Lung (tissue), 12 donors: ENCODE data around the gene DERA. TPM values are rescaled to one million over a fixed set of nuclear protein-coding genes. Genes with fewer than 3 reads are reported as not detected.

Experiments
- ATAC-seq: fragments of 200-7000 bp; cut with Tn5 transposase; one replicate; pipeline ENCODE4 v1.9.1; 2020; ENCODE audit warnings: moderate number of reproducible peaks; ENCODE audit not compliant: insufficient read depth, low FRiP score
- DNase-seq, 3 donors: peaks; one replicate each; pipeline ENCODE4 v3.0.0-alpha.2; 2013 to 2017
- H3K27ac ChIP-seq, 2 donors: one replicate each; pipeline ENCODE4 v1.5.1; 2013; ENCODE audit warnings: mild to moderate bottlenecking in 2 of 2, moderate library complexity in 2 of 2, control low read depth in 1 of 2, inconsistent platforms in 1 of 2, low read depth in 1 of 2, low read length in 1 of 2
- H3K27me3 ChIP-seq, 3 donors: one replicate each; pipeline ENCODE4 v1.5.1; 2013; ENCODE audit warnings: low read length in 2 of 3; ENCODE audit not compliant: control insufficient read depth in 3 of 3, insufficient read depth in 3 of 3
- H3K36me3 ChIP-seq, 4 donors: one replicate each; pipeline ENCODE4 v1.5.1; 2013; ENCODE audit warnings: low read length in 4 of 4, mild to moderate bottlenecking in 1 of 4, moderate library complexity in 1 of 4; ENCODE audit not compliant: control insufficient read depth in 4 of 4, insufficient read depth in 4 of 4
- H3K4me1 ChIP-seq, 5 donors: one replicate each; pipeline ENCODE4 v1.5.1; 2013; ENCODE audit warnings: low read length in 5 of 5, mild to moderate bottlenecking in 2 of 5, moderate library complexity in 1 of 5; ENCODE audit not compliant: control insufficient read depth in 5 of 5, insufficient read depth in 5 of 5
- H3K4me3 ChIP-seq: one replicate; pipeline ENCODE4 v1.5.1; 2013; ENCODE audit warnings: mild to moderate bottlenecking, control low read depth, moderate library complexity
- H3K9ac ChIP-seq, 2 donors: one replicate each; pipeline ENCODE4 v1.5.1; 2013; ENCODE audit warnings: low read length in 2 of 2, control low read depth in 1 of 2; ENCODE audit not compliant: insufficient read depth in 1 of 2
- H3K9me3 ChIP-seq, 4 donors: one replicate each; pipeline ENCODE4 v1.5.1; 2013; ENCODE audit warnings: low read length in 3 of 4, mild to moderate bottlenecking in 1 of 4, moderate library complexity in 1 of 4; ENCODE audit not compliant: control insufficient read depth in 4 of 4, insufficient read depth in 3 of 4
- WGBS, 2 donors: extraction: QIAGEN DNeasy Blood & Tissue Kit; methylation state at CpG; one replicate each; pipeline ENCODE4 v1.1.7; 2013; 5-methylcytosine and 5-hydroxymethylcytosine counted together
- polyA plus RNA-seq, 2 donors: library from polyadenylated mRNA; stranded (reverse); fragments of 200-250 nt; gene quantifications; one replicate each; pipeline ENCODE4 v1.2.1, GENCODE V29; 2013
- total RNA-seq, 2 donors: library from RNA; depleted of rRNA in 1 of 2; stranded (reverse); fragments of >200 nt in 1 of 2; gene quantifications; one replicate each; pipeline ENCODE4 v1.2.1, GENCODE V29; 2014 to 2021
- TF ChIP-seq, protein P1 (sequence below): IDR thresholded peaks from 2 replicates; pipeline ENCODE4 v1.5.1; 2012; ENCODE audit warnings: mild to moderate bottlenecking; ENCODE audit errors: control extremely low read depth, extremely low read depth
- donor health status: control.
- donor health status: control.
- donor health status: Bipolar disorder and iron deficiency.
- donor health status: healthy.
- donor health status: DM: yes; HTN: yes; CAD: no.

DERA gene
- total and polyA plus RNA-seq, 4 donors, result 31.0 to 44.2 (median 34.8) TPM

DNA sequence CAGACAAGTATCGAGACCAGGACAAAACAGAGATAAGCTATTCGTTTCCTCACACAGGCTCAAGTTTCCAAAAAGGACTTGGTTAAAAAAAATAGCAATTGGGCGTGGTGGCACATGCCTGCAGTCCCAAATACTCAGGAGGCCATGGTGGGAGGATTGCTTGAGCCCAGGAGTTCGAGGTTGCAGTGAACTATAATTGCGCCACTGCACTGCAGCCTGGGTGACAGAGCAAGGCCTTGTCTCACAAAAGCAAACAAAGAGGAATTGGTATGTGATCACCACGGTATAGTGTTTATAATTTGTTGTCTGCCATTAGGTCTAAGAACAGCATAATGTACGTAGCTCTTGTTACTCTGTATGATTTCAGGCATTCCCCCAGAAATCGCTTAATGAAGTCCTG, 175.3 kb downstream of the DERA start:
- Histone ChIP-seq H3K9ac (no peak overlapping the region), H3K36me3 (no peaks in the 10 kb centered on the region), H3K27ac (no peak overlapping the region), H3K9me3 (no peaks in the 10 kb centered on the region), H3K27me3 (no peaks in the 10 kb centered on the region), H3K4me1 (no peaks in the 10 kb centered on the region), H3K4me3 (no peak overlapping the region)
- 75 to 78% methylated on average over 8 of the region's 8 CpGs for WGBS, 2 donors
- DNase-seq, result no peak
- TF ChIP-seq, protein P1, sequence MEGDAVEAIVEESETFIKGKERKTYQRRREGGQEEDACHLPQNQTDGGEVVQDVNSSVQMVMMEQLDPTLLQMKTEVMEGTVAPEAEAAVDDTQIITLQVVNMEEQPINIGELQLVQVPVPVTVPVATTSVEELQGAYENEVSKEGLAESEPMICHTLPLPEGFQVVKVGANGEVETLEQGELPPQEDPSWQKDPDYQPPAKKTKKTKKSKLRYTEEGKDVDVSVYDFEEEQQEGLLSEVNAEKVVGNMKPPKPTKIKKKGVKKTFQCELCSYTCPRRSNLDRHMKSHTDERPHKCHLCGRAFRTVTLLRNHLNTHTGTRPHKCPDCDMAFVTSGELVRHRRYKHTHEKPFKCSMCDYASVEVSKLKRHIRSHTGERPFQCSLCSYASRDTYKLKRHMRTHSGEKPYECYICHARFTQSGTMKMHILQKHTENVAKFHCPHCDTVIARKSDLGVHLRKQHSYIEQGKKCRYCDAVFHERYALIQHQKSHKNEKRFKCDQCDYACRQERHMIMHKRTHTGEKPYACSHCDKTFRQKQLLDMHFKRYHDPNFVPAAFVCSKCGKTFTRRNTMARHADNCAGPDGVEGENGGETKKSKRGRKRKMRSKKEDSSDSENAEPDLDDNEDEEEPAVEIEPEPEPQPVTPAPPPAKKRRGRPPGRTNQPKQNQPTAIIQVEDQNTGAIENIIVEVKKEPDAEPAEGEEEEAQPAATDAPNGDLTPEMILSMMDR, result no peak
- ATAC-seq, result no peak

DNA sequence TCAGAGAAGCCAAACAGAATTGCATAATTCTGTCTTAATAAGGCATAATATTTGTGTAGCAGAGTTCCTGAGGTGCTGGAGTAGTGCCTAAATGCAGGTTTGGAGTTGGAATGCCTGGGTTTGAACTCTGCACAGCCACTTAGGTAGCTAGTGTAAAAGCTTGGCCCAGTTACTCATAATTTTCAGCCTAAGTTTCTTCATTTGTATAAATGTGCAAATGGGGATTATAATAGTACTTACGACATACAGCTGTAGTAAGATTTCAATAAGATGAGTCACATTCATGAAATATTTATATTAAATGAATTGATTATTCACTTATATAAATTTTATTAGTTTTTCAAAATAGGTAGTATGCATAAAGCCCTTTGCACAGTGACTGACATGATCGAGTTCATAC, 175.8 kb downstream of the DERA start:
- Histone ChIP-seq H3K4me3 (no peak overlapping the region), H3K27ac (no peak overlapping the region), H3K9me3 (no peaks in the 10 kb centered on the region), H3K4me1 (no peaks in the 10 kb centered on the region), H3K9ac (no peak overlapping the region), H3K36me3 (no peaks in the 10 kb centered on the region), H3K27me3 (no peaks in the 10 kb centered on the region)
- TF ChIP-seq, protein P1, result no peak
- DNase-seq (no peak), ATAC-seq (no peak)
- 96 to 99% methylated on average over 2 of the region's 2 CpGs for WGBS, 2 donors

Other genes with a start within 250 kb of the DERA start
- 100 to 1,000 TPM in 1 of 2 donors, 10 to 100 TPM in 1; 64.4 to 153 TPM for gene EPS8, start 121.9 kb upstream of the DERA start, total RNA-seq
- 10 to 100 TPM; 30.1 to 33.4 TPM for gene EPS8, start 121.9 kb upstream of the DERA start, polyA plus RNA-seq
- gene STRAP, start 28.9 kb upstream of the DERA start, total RNA-seq, result 10 to 100 TPM; 53.8 to 88.5 TPM
- 10 to 100 TPM; 79.0 to 86.3 TPM for gene STRAP, start 28.9 kb upstream of the DERA start, polyA plus RNA-seq